K562 (cell line): ENCODE results near the gene NEDD9.

Experiments
- CTCF ChIP-seq, 3 experiments: IDR thresholded peaks in 2 of 3; conservative IDR thresholded peaks in 1 of 3; 2 replicates each; pipeline ENCODE4 v1.5.1; 2011 to 2012; ENCODE audit warnings: low read length in 3 of 3, mild to moderate bottlenecking in 3 of 3, control low read depth in 2 of 3, improper control_type of control experiment in 1 of 3, inconsistent platforms in 1 of 3, low read depth in 1 of 3, mixed read lengths in 1 of 3, moderate library complexity in 1 of 3; ENCODE audit not compliant: insufficient read depth in 2 of 3
- DNMT1 ChIP-seq: fragments of 450-650 bp; IDR thresholded peaks from 2 replicates; pipeline ENCODE4 v1.6.1; 2016; ENCODE audit warnings: antibody characterized with exemption, mild to moderate bottlenecking
- ESRRB ChIP-seq: fragments of 250-450 bp; sonication (Bioruptor Pico); IDR thresholded peaks from 2 replicates; pipeline ENCODE4 v1.5.0; 2020; ENCODE audit warnings: mild to moderate bottlenecking, moderate library complexity, borderline replicate concordance
- HDAC6 ChIP-seq: IDR thresholded peaks from 2 replicates; pipeline ENCODE4 v1.6.1; 2012; ENCODE audit warnings: low read depth, mild to moderate bottlenecking, control low read depth, inconsistent platforms, low read length, moderate library complexity
- NFXL1 ChIP-seq: fragments of 450-650 bp; formaldehyde crosslinking; IDR thresholded peaks from 2 replicates; pipeline ENCODE4 v1.4.0; 2021; ENCODE audit warnings: mild to moderate bottlenecking
- POLR2A ChIP-seq: fragments of 450-650 bp; conservative IDR thresholded peaks from 2 replicates; pipeline ENCODE4 v1.6.1; 2016
- TAF1 ChIP-seq: IDR thresholded peaks from 2 replicates; pipeline ENCODE4 v1.6.1; 2011; ENCODE audit warnings: mild to moderate bottlenecking, low read length, moderate library complexity; ENCODE audit not compliant: insufficient read depth, control insufficient read depth, severe bottlenecking; ENCODE audit errors: extremely low read depth
- UBTF ChIP-seq, 2 experiments: IDR thresholded peaks; 2 replicates each; pipeline ENCODE4 v1.6.1; 2012; ENCODE audit warnings: improper control_type of control experiment in 2 of 2, low read depth in 2 of 2, low read length in 2 of 2, borderline replicate concordance in 1 of 2
- USF1 ChIP-seq: sonication (generic); formaldehyde crosslinking; IDR thresholded peaks from 2 replicates; pipeline ENCODE4 v1.9.0; 2022; ENCODE audit warnings: mild to moderate bottlenecking, missing genetic modification reagents

- TF ChIP-seq ESRRB (CRISPR knock-in tag): no peak
- TF ChIP-seq USF1 (CRISPR knock-in tag): no peak
- TF ChIP-seq DNMT1: no peak
- TF ChIP-seq UBTF (IDR thresholded peaks at IDR 0.05; ENCODE audit: borderline replicate concordance in 1 of 2, low read depth in 2 of 2, low read length in 2 of 2): no peak
- no peak for TF ChIP-seq TAF1
- TF ChIP-seq POLR2A: no peak
- TF ChIP-seq HDAC6: no peak
- no peak for TF ChIP-seq NFXL1
- TF ChIP-seq CTCF (IDR thresholded peaks at IDR 0.05 in 2 of 3, conservative IDR thresholded peaks at IDR 0.05 in 1 of 3; ENCODE audit: insufficient read depth in 2 of 3, low read depth in 1 of 3, low read length in 3 of 3): no peak
Measured at GRCh38 chr6:11280394-11280793, 47.9 kb upstream of the NEDD9 start.
